Activated CD4-positive, alpha-beta memory T cell treated with anti-CD3 and anti-CD28 coated beads, Interleukin-2, amount 10 ng/mL, durations not matched to agents 7 days and 5 days (primary cell): ENCODE results near the gene WLS. TPM values are rescaled to one million over a fixed set of nuclear protein-coding genes. Genes with fewer than 3 reads are reported as not detected.
"Not testable (repeated sequence)": the region's sequence is repeated elsewhere in the genome, so short reads cannot be mapped to it uniquely, and the experiment has no call there.

ENCODE experiments used
- CTCF ChIA-PET: fragments of 350-600 bp; sonication (Branson Sonifier 250); formaldehyde crosslinking; loops from one replicate; lab custom pipeline; 2021; ENCODE audit warnings: antibody characterized with exemption, inconsistent platforms; lab: Charles Lee
- POLR2A ChIA-PET: fragments of 350-600 bp; sonication (Branson Sonifier 250); formaldehyde crosslinking; loops from one replicate; lab custom pipeline; 2021; ENCODE audit warnings: antibody characterized with exemption; lab: Charles Lee
- DNase-seq: peaks from one replicate; pipeline ENCODE4 v3.0.0-alpha.2; 2020
- H3K27ac Mint-ChIP-seq: one replicate; pipeline ENCODE4 v1.8.0; 2021; ENCODE audit warnings: mild to moderate bottlenecking, mixed read lengths
- H3K27me3 Mint-ChIP-seq: one replicate; pipeline ENCODE4 v1.8.0; 2021; ENCODE audit warnings: mixed read lengths
- H3K36me3 Mint-ChIP-seq: one replicate; pipeline ENCODE4 v1.8.0; 2021; ENCODE audit warnings: low read depth, mixed read lengths
- H3K4me1 Mint-ChIP-seq: one replicate; pipeline ENCODE4 v1.8.0; 2021; ENCODE audit warnings: mixed read lengths
- H3K4me3 Mint-ChIP-seq: one replicate; pipeline ENCODE4 v1.8.0; 2021; ENCODE audit warnings: mild to moderate bottlenecking, mixed read lengths
- H3K9me3 Mint-ChIP-seq: one replicate; pipeline ENCODE4 v1.8.0; 2021; ENCODE audit warnings: mixed read lengths
- total RNA-seq, 2 experiments: library from RNA; stranded (reverse); gene quantifications; one replicate each; pipeline ENCODE4 v1.2.3, GENCODE V29; 2021

The WLS gene
- not detected for total RNA-seq

GRCh38 chr1:68232289-68233148 is at the start of gene WLS:
Gene WLS (minus strand): TSS chr1:68232523. CDS start chr1:68232299, 224 bp downstream.
- Mint-ChIP-seq H3K27me3 (peaks cover 48% of the 10 kb centered on the region), H3K4me3 (no peak within 1 kb of the TSS)

GRCh38 chr1:68280286-68280685 is 48.0 kb upstream of the WLS start:
- Mint-ChIP-seq H3K27me3 (no peaks in the 10 kb centered on the region), H3K4me1 (no peaks in the 10 kb centered on the region), H3K36me3 (no peaks in the 10 kb centered on the region), H3K4me3 (no peak overlapping the region), H3K27ac (no peak overlapping the region), H3K9me3 (no peaks in the 10 kb centered on the region)
- ChIA-PET POLR2A (no interaction called here), CTCF (no interaction called here)
- DNase-seq, result no peak

More at GRCh38 chr1:68232289-68233148, at the start of gene WLS:
- H3K27ac Mint-ChIP-seq, result no peak within 1 kb of the TSS
- no peak for DNase-seq
- POLR2A ChIA-PET, result no interaction called here
- H3K9me3 Mint-ChIP-seq, result no peaks in the 10 kb centered on the region
- H3K4me1 Mint-ChIP-seq, result peaks cover 8% of the 10 kb centered on the region
- CTCF ChIA-PET, result no interaction called here
- H3K36me3 Mint-ChIP-seq, result no peaks in the 10 kb centered on the region

GRCh38 chr1:68279846-68280245 is 47.5 kb upstream of the WLS start:
- CTCF ChIA-PET, result no interaction called here

GRCh38 chr1:68278221-68278620 is 45.9 kb upstream of the WLS start:
- ChIA-PET CTCF (no interaction called here), POLR2A (no interaction called here)
- DNase-seq, result no peak
- H3K4me3 Mint-ChIP-seq, result no peak overlapping the region
- H3K4me1 Mint-ChIP-seq, result no peaks in the 10 kb centered on the region
- H3K9me3 Mint-ChIP-seq, result no peaks in the 10 kb centered on the region
- H3K36me3 Mint-ChIP-seq, result no peaks in the 10 kb centered on the region
- no peaks in the 10 kb centered on the region for H3K27me3 Mint-ChIP-seq
- no peak overlapping the region for H3K27ac Mint-ChIP-seq

More at GRCh38 chr1:68279846-68280245, 47.5 kb upstream of the WLS start:
- Mint-ChIP-seq H3K4me3 (no peak overlapping the region), H3K27ac (no peak overlapping the region), H3K27me3 (no peaks in the 10 kb centered on the region), H3K9me3 (no peaks in the 10 kb centered on the region), H3K4me1 (no peaks in the 10 kb centered on the region), H3K36me3 (no peaks in the 10 kb centered on the region)
- no peak for DNase-seq
- POLR2A ChIA-PET, result no interaction called here

DNA sequence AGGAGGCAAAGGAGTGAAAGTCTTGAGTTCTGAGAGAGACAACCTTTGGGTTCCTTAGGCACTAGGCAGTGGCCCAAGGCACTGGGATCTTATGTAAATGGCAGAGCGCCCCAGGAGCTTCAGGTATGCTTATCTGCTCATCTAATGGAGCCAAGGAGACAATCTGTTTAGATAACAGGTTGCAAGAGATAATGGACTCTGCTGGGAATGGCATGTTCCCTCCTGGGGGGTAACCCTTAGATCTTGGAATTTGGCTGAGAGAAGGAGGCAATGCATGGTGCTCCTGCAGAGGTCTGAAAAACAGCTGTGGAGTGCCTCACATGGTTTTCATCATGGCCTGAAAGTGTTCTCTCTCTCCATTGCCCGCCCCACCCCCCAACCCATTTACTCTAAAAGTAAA is 44.1 kb upstream of the WLS start:
- H3K4me1 Mint-ChIP-seq, result no peaks in the 10 kb centered on the region
- no peak for DNase-seq
- H3K9me3 Mint-ChIP-seq, result no peaks in the 10 kb centered on the region
- ChIA-PET POLR2A (no interaction called here), CTCF (no interaction called here)
- no peak overlapping the region for H3K27ac Mint-ChIP-seq
- no peaks in the 10 kb centered on the region for H3K27me3 Mint-ChIP-seq
- no peaks in the 10 kb centered on the region for H3K36me3 Mint-ChIP-seq
- H3K4me3 Mint-ChIP-seq, result no peak overlapping the region

GRCh38 chr1:68273530-68273929 is 41.2 kb upstream of the WLS start:
- ChIA-PET POLR2A (interaction anchor here (0.6 kb wide), 1 partner anchor 299 kb away, joined by 3 read pairs; no protein-coding TSS in a partner anchor), CTCF (no interaction called here)
- no peaks in the 10 kb centered on the region for H3K36me3 Mint-ChIP-seq
- H3K4me1 Mint-ChIP-seq, result no peaks in the 10 kb centered on the region
- DNase-seq, result no peak
- H3K27me3 Mint-ChIP-seq, result no peaks in the 10 kb centered on the region
- H3K27ac Mint-ChIP-seq, result no peak overlapping the region
- no peak overlapping the region for H3K4me3 Mint-ChIP-seq
- H3K9me3 Mint-ChIP-seq, result no peaks in the 10 kb centered on the region

DNA sequence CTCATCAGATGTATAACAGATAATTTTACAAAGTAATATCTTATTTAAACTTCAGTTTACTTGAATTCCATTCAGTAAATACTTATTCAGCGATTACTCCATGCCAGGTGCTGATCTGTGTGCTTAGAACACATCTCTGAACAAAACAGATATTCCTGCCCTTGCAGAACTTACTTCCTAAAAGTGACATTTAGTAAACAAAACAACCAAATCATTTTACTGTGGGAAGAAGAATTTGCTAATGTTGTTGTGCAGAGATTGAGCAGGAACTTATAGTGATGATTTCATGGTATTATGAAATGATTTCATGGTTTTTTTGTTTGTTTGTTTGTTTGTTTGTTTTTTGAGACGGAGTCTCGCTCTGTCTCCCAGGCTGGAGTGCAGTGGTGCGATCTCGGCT is 39.3 kb upstream of the WLS start:
- POLR2A ChIA-PET, result no interaction called here
- H3K4me1 Mint-ChIP-seq, result no peaks in the 10 kb centered on the region
- no peaks in the 10 kb centered on the region for H3K27me3 Mint-ChIP-seq
- no peak overlapping the region for H3K4me3 Mint-ChIP-seq
- no peaks in the 10 kb centered on the region for H3K36me3 Mint-ChIP-seq
- CTCF ChIA-PET, result no interaction called here
- H3K27ac Mint-ChIP-seq, result no peak overlapping the region
- DNase-seq, result no peak
- no peaks in the 10 kb centered on the region for H3K9me3 Mint-ChIP-seq

GRCh38 chr1:68270951-68271350 is 38.6 kb upstream of the WLS start:
- Mint-ChIP-seq H3K9me3 (no peaks in the 10 kb centered on the region), H3K36me3 (no peaks in the 10 kb centered on the region), H3K27me3 (no peaks in the 10 kb centered on the region), H3K4me1 (no peaks in the 10 kb centered on the region), H3K4me3 (no peak overlapping the region), H3K27ac (no peak overlapping the region)
- POLR2A ChIA-PET, result no interaction called here
- CTCF ChIA-PET, result no interaction called here
- DNase-seq, result no peak

DNA sequence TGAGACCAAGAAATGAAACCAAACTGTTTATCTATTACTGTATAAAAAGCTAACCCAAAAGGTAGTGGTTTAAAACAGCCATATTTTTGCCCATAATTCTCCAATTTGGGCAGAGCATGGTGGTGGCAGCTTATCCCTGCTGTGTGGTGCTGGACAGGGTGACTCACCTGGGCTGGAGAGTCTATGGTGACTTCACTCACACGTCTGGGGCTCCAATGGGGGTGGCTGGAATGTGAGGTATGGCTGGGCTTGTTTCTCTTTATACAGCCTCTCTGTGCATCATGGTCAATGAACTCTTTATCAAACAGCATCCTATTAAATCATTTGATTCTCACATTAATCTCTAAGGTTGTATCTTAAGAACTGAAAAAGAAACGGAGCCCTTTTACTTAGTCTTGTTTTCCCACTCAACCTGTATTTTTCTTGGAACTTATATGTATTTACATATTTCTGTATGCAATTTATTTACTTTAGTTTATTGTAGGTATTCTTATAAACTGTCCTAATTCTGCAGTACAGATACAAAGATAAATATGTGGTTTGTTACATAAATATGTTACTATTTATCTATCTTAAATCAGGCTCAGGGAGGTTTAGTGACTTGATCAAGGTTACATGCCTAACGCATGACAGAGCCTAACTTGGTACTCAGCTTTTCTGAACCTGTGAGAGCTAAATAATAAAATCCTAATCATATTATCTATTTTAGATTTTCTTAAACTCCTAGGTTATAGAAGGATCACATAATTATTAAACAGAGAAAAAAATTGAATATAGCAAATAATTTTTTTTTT is 37.5 kb upstream of the WLS start:
- no peak overlapping the region for H3K27ac Mint-ChIP-seq
- no peaks in the 10 kb centered on the region for H3K36me3 Mint-ChIP-seq
- H3K9me3 Mint-ChIP-seq, result no peaks in the 10 kb centered on the region
- no peak overlapping the region for H3K4me3 Mint-ChIP-seq
- no peaks in the 10 kb centered on the region for H3K27me3 Mint-ChIP-seq
- no peak for DNase-seq
- CTCF ChIA-PET, result no interaction called here
- POLR2A ChIA-PET, result no interaction called here
- H3K4me1 Mint-ChIP-seq, result no peaks in the 10 kb centered on the region

DNA sequence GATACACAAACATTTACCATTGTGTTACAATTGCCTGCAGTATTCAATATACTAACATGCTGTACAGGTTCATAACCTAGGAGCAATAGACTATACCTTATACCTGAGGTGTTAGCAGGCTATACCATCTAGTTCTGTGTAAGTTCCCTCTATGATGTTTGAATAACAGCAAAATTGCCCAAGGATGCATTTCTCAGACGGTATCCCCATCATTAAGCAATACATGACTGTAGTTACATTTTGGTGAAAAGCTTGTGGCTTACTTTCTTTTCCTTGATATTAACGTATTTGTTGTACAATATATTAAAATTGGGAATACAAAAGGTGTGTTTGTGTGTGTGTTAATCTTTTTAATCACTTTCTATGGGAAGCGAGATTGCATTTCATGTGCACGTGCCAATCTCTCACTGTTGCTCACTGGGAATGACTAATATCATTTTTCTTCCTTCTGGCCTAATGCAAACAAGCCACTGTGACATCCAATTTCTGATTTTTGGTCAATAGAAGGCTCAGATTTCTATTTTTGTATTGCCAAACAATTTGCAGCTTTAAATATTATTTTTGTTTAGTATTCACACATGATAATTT is 36.7 kb upstream of the WLS start:
- no peaks in the 10 kb centered on the region for H3K27me3 Mint-ChIP-seq
- POLR2A ChIA-PET, result no interaction called here
- no peak overlapping the region for H3K4me3 Mint-ChIP-seq
- H3K4me1 Mint-ChIP-seq, result no peaks in the 10 kb centered on the region
- no peaks in the 10 kb centered on the region for H3K9me3 Mint-ChIP-seq
- CTCF ChIA-PET, result no interaction called here
- no peak for DNase-seq
- no peaks in the 10 kb centered on the region for H3K36me3 Mint-ChIP-seq
- no peak overlapping the region for H3K27ac Mint-ChIP-seq

DNA sequence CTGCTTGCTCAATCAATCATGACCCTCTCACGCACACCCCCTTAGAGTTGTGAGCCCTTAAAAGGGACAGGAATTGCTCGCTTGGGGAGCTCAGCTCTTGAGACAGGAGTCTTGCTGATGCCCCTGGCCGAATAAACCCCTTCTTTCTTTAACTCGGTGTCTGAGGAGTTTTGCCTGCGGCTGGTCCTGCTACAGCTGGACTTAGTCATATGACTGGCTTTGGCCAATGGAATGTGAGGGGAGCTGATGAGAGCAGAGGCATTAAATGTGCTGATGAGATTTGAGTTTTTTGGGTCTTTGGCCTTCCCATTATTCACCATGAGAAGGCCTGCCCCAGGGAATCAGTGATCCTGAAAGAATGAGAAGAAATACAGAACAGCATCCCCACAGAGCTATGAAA is 24.5 kb upstream of the WLS start:
- H3K4me1 Mint-ChIP-seq, POLR2A ChIA-PET, H3K27me3 Mint-ChIP-seq, H3K9me3 Mint-ChIP-seq, H3K4me3 Mint-ChIP-seq, H3K36me3 Mint-ChIP-seq, DNase-seq, H3K27ac Mint-ChIP-seq: not testable (repeated sequence)
- CTCF ChIA-PET, result interaction anchor here (0.6 kb wide), 1 partner anchor 32 kb away, joined by 3 read pairs; no protein-coding TSS in a partner anchor

DNA sequence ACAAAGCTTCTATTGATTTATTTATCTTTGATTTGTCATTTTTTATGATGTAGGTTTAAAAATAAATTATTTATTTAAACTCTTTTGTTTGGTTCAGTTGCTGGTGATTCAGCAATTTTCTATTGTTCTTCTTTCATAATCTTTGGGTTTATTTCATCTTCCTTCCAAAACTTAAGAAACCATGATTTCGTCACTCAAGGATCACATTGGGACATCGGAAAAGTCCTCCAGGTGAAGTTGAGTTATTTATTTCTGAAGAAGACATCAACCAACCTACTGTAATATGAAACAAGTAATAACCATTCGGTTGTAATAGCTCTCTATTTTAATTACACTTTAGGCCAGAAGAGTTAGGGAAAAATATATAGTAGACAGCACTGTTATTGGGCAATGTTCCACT is 23.0 kb upstream of the WLS start:
- POLR2A ChIA-PET, result no interaction called here
- H3K27me3 Mint-ChIP-seq, result no peaks in the 10 kb centered on the region
- H3K36me3 Mint-ChIP-seq, result no peaks in the 10 kb centered on the region
- H3K9me3 Mint-ChIP-seq, result no peaks in the 10 kb centered on the region
- no peak for DNase-seq
- no peak overlapping the region for H3K4me3 Mint-ChIP-seq
- CTCF ChIA-PET, result no interaction called here
- no peaks in the 10 kb centered on the region for H3K4me1 Mint-ChIP-seq
- H3K27ac Mint-ChIP-seq, result no peak overlapping the region

- Mint-ChIP-seq H3K4me3 (no peak overlapping the region), H3K27me3 (no peaks in the 10 kb centered on the region), H3K9me3 (no peaks in the 10 kb centered on the region), H3K27ac (no peak overlapping the region), H3K4me1 (no peaks in the 10 kb centered on the region), H3K36me3 (no peaks in the 10 kb centered on the region)
- ChIA-PET CTCF (no interaction called here), POLR2A (no interaction called here)
- no peak for DNase-seq
Measured at GRCh38 chr1:68254667-68255226, 22.4 kb upstream of the WLS start.
